H4 (cell line): ENCODE data around the gene RNASE8. TPM values are rescaled to one million over a fixed set of nuclear protein-coding genes. Genes with fewer than 3 reads are reported as not detected.

Experiments
- DNase-seq: peaks from one replicate; pipeline ENCODE4 v3.0.0-alpha.2; 2015; ENCODE audit warnings: low spot score
- total RNA-seq: library from RNA; depleted of rRNA; stranded (reverse); fragments of >200 nt; shearing (Covaris generic); gene quantifications from 2 replicates; pipeline ENCODE4 v1.2.3, GENCODE V29; 2014; rRNA removed

The RNASE8 gene
- total RNA-seq, 1 experiment from 2014 or later, result not detected

DNA sequence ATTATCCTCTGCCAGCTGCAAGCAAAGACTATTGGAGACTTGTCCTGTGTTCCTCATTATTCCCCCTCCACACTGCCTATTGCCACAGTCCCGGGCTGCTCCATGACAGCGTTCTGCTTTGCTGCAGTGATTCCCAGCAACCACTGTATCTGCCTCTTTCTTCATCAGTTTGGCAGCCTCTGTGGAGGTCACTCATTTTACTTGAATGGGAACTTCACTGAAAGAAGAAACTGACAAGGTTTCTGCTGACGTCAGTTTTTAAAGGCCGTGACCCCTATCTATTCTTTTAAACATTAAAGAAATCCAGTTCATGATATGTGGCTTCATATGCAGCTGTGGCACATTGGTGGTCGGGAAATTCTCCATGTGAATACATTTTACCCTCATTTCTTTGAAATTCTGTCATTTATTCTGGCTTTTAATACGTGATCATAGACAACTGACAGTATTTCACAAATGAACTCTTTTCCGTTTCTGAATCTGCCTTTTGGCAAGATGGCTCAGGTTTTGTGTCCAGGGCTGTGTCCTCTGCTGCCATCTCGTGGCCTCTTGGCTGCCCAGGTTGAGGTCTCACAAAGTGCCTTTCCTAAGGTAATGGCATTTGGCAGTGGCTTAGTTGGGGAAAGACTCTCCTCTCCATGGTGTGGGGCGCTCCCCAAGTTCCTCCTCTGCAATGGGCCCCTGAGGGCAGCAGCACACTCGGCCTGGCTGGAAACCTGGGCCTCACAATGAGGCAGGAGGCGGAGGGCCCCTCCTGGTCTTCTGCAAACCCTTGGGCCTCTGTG is 49.1 kb downstream of the RNASE8 start:
- DNase-seq, result peak; percentile 80

DNA sequence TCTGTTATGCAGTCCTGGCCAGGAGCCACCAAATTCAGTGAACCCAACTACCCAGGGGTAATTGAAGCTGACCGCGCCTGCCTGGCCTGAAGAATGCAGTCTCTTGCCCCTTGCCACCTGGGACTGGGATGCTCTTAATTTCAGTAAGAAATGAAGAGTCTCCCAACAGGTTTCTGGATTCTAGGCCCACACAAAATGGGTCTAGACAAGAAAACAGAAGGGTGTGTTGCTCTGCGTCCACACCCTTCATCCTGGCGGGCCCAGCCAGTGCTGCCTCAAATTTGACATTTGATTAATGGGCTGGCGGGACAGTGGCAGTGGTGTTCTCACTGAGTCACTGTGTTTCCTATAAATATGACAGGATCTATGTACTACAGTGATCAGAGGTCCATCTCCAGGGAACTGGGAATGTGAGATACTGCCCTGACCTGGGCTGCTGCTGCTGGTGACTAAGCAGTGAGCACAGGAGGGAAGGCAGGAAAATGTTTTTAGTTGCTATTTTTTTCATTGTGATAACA is 49.7 kb downstream of the RNASE8 start:
- DNase-seq, result no peak

Other genes with a start within 250 kb of the RNASE8 start
- not detected in 2 replicates for gene RNASE3, start 166.4 kb upstream of the RNASE8 start, total RNA-seq
- not detected in 2 replicates for gene RNASE2, start 102.3 kb upstream of the RNASE8 start, total RNA-seq
- 60.2 and 64.0 TPM in 2 replicates for gene METTL17, start 67.8 kb upstream of the RNASE8 start, total RNA-seq
- gene SLC39A2, start 58.5 kb upstream of the RNASE8 start, total RNA-seq, result not detected in 2 replicates
- 1.3 and 8.5 TPM in 2 replicates for gene NDRG2, start 32.8 kb upstream of the RNASE8 start, total RNA-seq
- not detected in 2 replicates for gene TPPP2, start 27.6 kb upstream of the RNASE8 start, total RNA-seq
- gene RNASE13, start 23.0 kb upstream of the RNASE8 start, total RNA-seq, result not detected in 2 replicates
- gene RNASE7, start 15.5 kb upstream of the RNASE8 start, total RNA-seq, result not detected in 2 replicates
- gene ARHGEF40, start 12.5 kb downstream of the RNASE8 start, total RNA-seq, result 11.2 and 15.4 TPM in 2 replicates
- gene ZNF219, start 40.8 kb downstream of the RNASE8 start, total RNA-seq, result 7.3 and 11.3 TPM in 2 replicates
- 0.47 and 0.68 TPM in 2 replicates for gene TMEM253, start 43.2 kb downstream of the RNASE8 start, total RNA-seq
- gene OR5AU1, start 98.2 kb downstream of the RNASE8 start, total RNA-seq, result not detected in 2 replicates
- 1,295 and 1,559 TPM in 2 replicates for gene HNRNPC, start 211.6 kb downstream of the RNASE8 start, total RNA-seq
- gene RPGRIP1, start 222.3 kb downstream of the RNASE8 start, total RNA-seq, result not detected in 2 replicates